ENCODE data around the gene CHFR. TPM values are rescaled to one million over a fixed set of nuclear protein-coding genes. Genes with fewer than 3 reads are reported as not detected.
"Not testable (repeated sequence)": the region's sequence is repeated elsewhere in the genome, so short reads cannot be mapped to it uniquely, and the experiment has no call there.

Gene CHFR
- total and polyA plus RNA-seq, 8 donors, result 14.7 to 107 (median 59.2) TPM

- WGBS, 5 donors, result 72 to 80% (median 77%) methylated on average over 9 of the region's 9 CpGs
- Histone ChIP-seq H3K4me3 (no peak overlapping the region), H3K27me3 (no peaks in the 10 kb centered on the region), H3K4me1 (no peaks in the 10 kb centered on the region), H3K36me3 (peaks cover 5 to 49% (median 11%) of the 10 kb centered on the region in 4 donors), H3K9me3 (peaks cover 79 to 100% (median 99%) of the 10 kb centered on the region in 4 donors), H3K27ac (no peak overlapping the region)
- DNase-seq, result no peak
- no peak for TF ChIP-seq CTCF (IDR thresholded peaks at IDR 0.05)
- no peak for TF ChIP-seq EP300 (IDR thresholded peaks at IDR 0.05)
- no peak for TF ChIP-seq POLR2AphosphoS5 (IDR thresholded peaks at IDR 0.05)
- intact Hi-C loops (cut with DNase I; ENCODE audit: low total_unique reads), result no loop called here
Observed at GRCh38 chr12:132921685-132922084, 34.3 kb upstream of the CHFR start.

DNA sequence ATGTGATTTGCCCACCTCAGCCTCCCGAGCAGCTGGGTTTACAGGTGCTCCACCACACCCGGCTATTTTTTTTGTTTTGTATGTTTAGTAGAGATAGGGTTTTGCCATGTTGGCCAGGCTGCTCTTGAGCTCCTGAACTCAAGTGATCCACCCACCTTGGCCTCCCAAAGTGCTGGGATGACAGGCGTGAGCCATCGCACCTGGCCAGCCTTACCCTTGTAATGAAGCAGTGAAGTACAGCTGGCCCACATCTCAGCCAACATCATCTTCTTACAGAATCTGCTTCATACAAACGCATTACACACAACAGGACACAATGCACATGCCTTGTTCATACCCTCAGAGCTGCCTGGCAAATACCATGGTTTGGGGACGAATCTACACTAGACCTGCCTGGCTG is 31.3 kb upstream of the CHFR start:
- no peak for TF ChIP-seq POLR2A (IDR thresholded peaks at IDR 0.05)
- no peak for TF ChIP-seq POLR2AphosphoS5 (IDR thresholded peaks at IDR 0.05)
- TF ChIP-seq CTCF (IDR thresholded peaks at IDR 0.05), result no peak
- TF ChIP-seq EP300 (IDR thresholded peaks at IDR 0.05), result no peak
- Histone ChIP-seq H3K9me3 (peaks cover 57 to 100% (median 93%) of the 10 kb centered on the region in 4 donors), H3K27me3 (no peaks in the 10 kb centered on the region), H3K4me1 (no peaks in the 10 kb centered on the region), H3K36me3 (peaks cover 0 to 39% (median 0%) of the 10 kb centered on the region in 4 donors), H3K27ac (no peak overlapping the region), H3K4me3 (no peak overlapping the region)
- WGBS, 5 donors, result 93 to 96% (median 94%) methylated on average over 6 of the region's 6 CpGs
- no peak for DNase-seq
- intact Hi-C loops (cut with DNase I; ENCODE audit: low total_unique reads), result no loop called here

DNA sequence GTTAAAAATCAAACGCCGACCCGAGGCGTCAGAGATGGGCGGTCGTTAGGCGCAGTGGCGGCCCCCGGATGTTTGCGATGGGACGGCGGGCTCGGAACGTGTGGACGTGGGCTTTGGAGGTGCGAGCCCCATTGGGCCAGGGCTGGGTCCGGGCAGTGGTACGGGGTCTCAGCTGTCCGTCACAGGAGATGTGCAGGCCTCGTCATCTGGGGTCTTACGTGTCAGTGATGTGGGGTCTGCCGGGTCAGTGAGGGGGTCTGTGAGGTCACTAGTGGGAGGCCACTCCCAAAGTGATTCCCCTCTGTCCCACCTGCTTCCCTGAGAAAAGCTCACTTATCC is 21.6 kb upstream of the CHFR start:
- Histone ChIP-seq H3K4me1 (peaks cover 4 to 29% (median 22%) of the 10 kb centered on the region in 4 donors), H3K4me3 (peak overlapping the region; percentile 51 to 65 (median 60)), H3K9me3 (peaks cover 9 to 96% (median 66%) of the 10 kb centered on the region in 4 donors), H3K27me3 (peaks cover 0 to 29% (median 5%) of the 10 kb centered on the region in 3 donors), H3K36me3 (peaks cover 0 to 10% (median 0%) of the 10 kb centered on the region in 4 donors), H3K27ac (peak overlapping the region; percentile 43 to 87 (median 84))
- intact Hi-C loops (cut with DNase I; ENCODE audit: low total_unique reads), result no loop called here
- TF ChIP-seq CTCF (IDR thresholded peaks at IDR 0.05) (no peak), POLR2A (IDR thresholded peaks at IDR 0.05) (peak in 1 of 4 donors; percentile 16)
- DNase-seq, result no peak
- 1 to 4% (median 3%) methylated on average over 22 of the region's 22 CpGs for WGBS, 5 donors

- Histone ChIP-seq H3K36me3 (peaks cover 0 to 10% (median 0%) of the 10 kb centered on the region in 4 donors), H3K9me3 (peaks cover 9 to 96% (median 67%) of the 10 kb centered on the region in 4 donors), H3K4me1 (peaks cover 4 to 29% (median 22%) of the 10 kb centered on the region in 4 donors), H3K27me3 (peaks cover 0 to 29% (median 5%) of the 10 kb centered on the region in 3 donors), H3K27ac (peak overlapping the region; percentile 43 to 87 (median 84)), H3K4me3 (peak overlapping the region; percentile 51 to 65 (median 60))
- TF ChIP-seq POLR2AphosphoS5 (IDR thresholded peaks at IDR 0.05), result peak; percentile 60 to 74 (median 60)
- no peak for TF ChIP-seq POLR2A (IDR thresholded peaks at IDR 0.05)
- peak; percentile 87 to 99 for DNase-seq
- WGBS, 5 donors, result 1 to 4% (median 4%) methylated on average over 63 to 85 of the region's 85 CpGs
- intact Hi-C loops (cut with DNase I; ENCODE audit: low total_unique reads), result no loop called here
Observed at GRCh38 chr12:132908145-132909029, 21.0 kb upstream of the CHFR start.

DNA sequence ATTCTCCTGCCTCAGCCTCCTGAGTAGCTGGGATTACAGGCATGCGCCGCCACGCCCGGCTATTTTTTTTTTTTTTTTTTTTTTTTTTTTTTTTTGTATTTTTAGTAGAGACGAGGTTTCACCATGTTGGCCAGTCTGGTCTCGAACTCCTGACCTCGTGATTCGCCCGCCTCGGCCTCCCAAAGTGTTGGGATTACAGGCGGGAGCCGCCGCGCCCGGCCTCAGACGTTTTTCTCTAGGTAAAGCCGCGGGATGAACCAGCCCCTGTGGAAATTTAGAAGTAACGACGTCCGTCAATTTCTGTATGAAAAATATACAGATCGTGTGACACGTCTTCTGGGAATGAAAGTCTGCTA is 20.4 kb upstream of the CHFR start:
- Histone ChIP-seq H3K27me3 (peaks cover 0 to 29% (median 5%) of the 10 kb centered on the region in 3 donors), H3K36me3 (peaks cover 0 to 10% (median 0%) of the 10 kb centered on the region in 4 donors), H3K27ac (peak overlapping the region; percentile 12 to 87 (median 84)), H3K9me3 (peaks cover 9 to 96% (median 69%) of the 10 kb centered on the region in 4 donors), H3K4me3 (peak overlapping the region; percentile 51 to 65 (median 60)), H3K4me1 (peaks cover 4 to 29% (median 22%) of the 10 kb centered on the region in 4 donors)
- WGBS, 5 donors, result 5 to 12% (median 9%) methylated on average over 12 to 23 of the region's 23 CpGs
- intact Hi-C loops (cut with DNase I; ENCODE audit: low total_unique reads); DNase-seq: not testable (repeated sequence)

Data from stomach (tissue), 9 donors.